OCI-LY1 (cell line): ENCODE measurements around the gene TICAM2.

ENCODE experiments used
- EZH2 ChIP-seq: fragments of 200-600 bp; sonication (generic), shearing (Covaris generic); IDR thresholded peaks from 2 replicates; pipeline ENCODE4 v1.8.0; 2017; ENCODE audit warnings: borderline replicate concordance, mixed run types, mild to moderate bottlenecking, antibody characterized with exemption, low read length, moderate library complexity, mixed read lengths
- TF ChIP-seq, protein P1 (sequence below): fragments of 200-600 bp; sonication (generic), shearing (Covaris generic); IDR thresholded peaks from 2 replicates; pipeline ENCODE4 v1.5.1; 2017; ENCODE audit warnings: mild to moderate bottlenecking, antibody characterized with exemption, low read length, moderate library complexity, mixed read lengths

DNA sequence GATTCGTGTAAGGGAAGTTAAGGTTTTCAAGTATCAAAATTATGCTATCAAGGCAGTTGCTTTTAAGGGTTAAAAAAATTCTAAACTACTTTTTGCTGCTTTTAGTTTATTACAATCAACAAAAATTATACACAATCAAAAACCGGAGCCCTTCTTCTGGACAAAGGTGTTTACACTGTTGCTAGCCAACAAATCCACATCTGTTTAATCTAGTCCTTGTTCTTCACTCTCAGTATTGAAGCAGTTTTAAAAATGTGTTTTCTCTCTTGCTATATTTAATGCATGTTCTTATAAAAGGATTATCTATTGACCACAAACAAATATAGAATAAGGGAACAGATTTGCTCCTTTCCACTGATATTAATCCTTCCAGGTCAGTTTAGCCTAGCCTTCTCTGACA is 60.2 kb downstream of the TICAM2 start:
- TF ChIP-seq, protein P1, sequence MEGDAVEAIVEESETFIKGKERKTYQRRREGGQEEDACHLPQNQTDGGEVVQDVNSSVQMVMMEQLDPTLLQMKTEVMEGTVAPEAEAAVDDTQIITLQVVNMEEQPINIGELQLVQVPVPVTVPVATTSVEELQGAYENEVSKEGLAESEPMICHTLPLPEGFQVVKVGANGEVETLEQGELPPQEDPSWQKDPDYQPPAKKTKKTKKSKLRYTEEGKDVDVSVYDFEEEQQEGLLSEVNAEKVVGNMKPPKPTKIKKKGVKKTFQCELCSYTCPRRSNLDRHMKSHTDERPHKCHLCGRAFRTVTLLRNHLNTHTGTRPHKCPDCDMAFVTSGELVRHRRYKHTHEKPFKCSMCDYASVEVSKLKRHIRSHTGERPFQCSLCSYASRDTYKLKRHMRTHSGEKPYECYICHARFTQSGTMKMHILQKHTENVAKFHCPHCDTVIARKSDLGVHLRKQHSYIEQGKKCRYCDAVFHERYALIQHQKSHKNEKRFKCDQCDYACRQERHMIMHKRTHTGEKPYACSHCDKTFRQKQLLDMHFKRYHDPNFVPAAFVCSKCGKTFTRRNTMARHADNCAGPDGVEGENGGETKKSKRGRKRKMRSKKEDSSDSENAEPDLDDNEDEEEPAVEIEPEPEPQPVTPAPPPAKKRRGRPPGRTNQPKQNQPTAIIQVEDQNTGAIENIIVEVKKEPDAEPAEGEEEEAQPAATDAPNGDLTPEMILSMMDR: no peak
- no peak for TF ChIP-seq EZH2
